HuH-7 (cell line): ENCODE data around the gene CRYGN.

ENCODE experiments used
- DNase-seq: peaks from one replicate; pipeline ENCODE4 v3.0.0; 2011; ENCODE audit warnings: low spot score

CRYGN gene

DNA sequence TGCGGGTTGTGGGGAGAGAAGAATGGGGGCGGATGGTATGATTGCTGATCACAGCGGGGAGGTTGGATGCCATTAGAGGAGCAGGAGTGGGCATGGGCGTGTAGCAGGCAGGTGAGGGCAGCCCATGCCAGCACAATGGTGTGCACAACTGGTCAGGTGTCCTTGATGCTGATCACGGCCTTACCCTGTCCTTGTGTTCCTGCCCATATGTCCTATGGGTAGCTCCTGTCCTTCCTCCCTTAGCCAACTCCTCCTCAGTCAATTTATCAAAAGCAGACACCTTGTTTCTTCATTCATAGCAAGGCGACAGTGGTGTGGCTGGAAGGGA is 60.8 kb downstream of the CRYGN start:
- DNase-seq, result peak; percentile 8
